ENCODE measurements around the gene SYNCRIP.
A peak's percentile ranks its signal among the peaks of the same experiment; 100 is the strongest.

The SYNCRIP gene
- long read RNA-seq, full-length matches to known transcripts: 83 of 411 reads
- long read RNA-seq, partial matches to known transcripts: 290 of 411 reads
- long read RNA-seq, other reads (novel, unspliced or antisense): 38 of 411 reads

GRCh38 chr6:85642774-85643536 lies at the start of gene SYNCRIP:
TSS of gene SYNCRIP (minus strand) at chr6:85642886. CDS start at chr6:85641439, 1,447 bp downstream.
- DNase-seq (ENCODE audit: low read depth in 1 of 2, low spot score in 1 of 2): peak; percentile 90 to 98
- Histone ChIP-seq H3K27me3 (ENCODE audit: insufficient read depth, poor library complexity, severe bottlenecking) (no peaks in the 10 kb centered on the region), H3K4me3 (replicated peaks; ENCODE audit: insufficient read depth, low read length) (peak within 1 kb of the TSS; percentile 66), H3K27ac (replicated peaks) (peak within 1 kb of the TSS; percentile 100)
- TF ChIP-seq POLR2AphosphoS5 (IDR thresholded peaks at IDR 0.05; ENCODE audit: low read depth) (peak; percentile 88), CTCF (IDR thresholded peaks at IDR 0.05; ENCODE audit: insufficient read depth, low read length) (no peak), SPI1 (IDR thresholded peaks at IDR 0.05; ENCODE audit: borderline replicate concordance, low read depth) (no peak; the same call in 1 of the 2 replicates), GABPA (IDR thresholded peaks at IDR 0.05; ENCODE audit: low read depth) (no peak), REST (IDR thresholded peaks at IDR 0.05; ENCODE audit: insufficient replicate concordance, low read depth) (no peak)

DNA sequence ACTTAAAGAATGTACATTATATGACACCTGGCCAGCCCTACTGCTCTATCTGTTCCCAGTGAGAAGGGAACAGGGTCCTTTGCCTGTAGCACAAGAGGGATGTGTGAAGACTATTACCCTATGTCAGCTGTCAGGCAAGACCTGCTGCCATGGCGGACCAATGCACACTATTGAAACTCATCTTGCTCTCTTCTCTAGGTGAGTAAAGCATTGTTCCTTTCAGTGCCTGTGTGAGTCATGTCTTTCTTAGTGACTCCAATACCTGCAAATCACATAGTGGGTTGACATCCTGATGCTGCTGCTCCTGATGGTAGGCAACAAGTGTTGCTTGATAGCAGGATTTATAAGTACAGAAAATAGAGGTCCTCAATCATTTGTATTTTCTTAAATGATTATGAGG lies 48.8 kb upstream of the SYNCRIP start:
- Histone ChIP-seq H3K4me3 (replicated peaks; ENCODE audit: insufficient read depth, low read length) (no peak overlapping the region), H3K27ac (replicated peaks) (no peak overlapping the region)
- no peak for TF ChIP-seq CTCF (IDR thresholded peaks at IDR 0.05; ENCODE audit: insufficient read depth, low read length)
- TF ChIP-seq REST (IDR thresholded peaks at IDR 0.05; ENCODE audit: insufficient replicate concordance, low read depth): no peak
- no peak for TF ChIP-seq SPI1 (IDR thresholded peaks at IDR 0.05; ENCODE audit: borderline replicate concordance, low read depth)

DNA sequence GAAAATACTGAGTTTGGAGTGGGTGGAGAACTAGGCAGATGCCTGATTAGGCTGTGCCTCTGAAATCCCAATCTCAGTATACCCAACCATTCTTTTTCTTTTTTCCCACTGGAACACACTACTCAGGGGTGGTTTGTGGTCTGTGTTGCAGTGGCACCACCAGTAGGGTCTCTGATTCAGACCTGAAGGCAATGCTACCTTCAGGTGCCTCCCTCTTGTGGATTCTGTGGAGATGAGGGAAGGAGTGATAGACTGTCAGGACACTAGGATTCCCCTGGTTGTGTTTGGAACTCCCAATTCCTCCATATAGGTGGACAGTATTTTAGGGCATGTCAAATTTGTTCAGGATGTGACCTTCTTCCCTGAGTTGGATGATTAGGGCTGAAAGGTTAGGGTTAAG lies 47.4 kb upstream of the SYNCRIP start:
- H3K27ac ChIP-seq (replicated peaks): no peak overlapping the region
- no peak overlapping the region for H3K4me3 ChIP-seq (replicated peaks; ENCODE audit: insufficient read depth, low read length)
- no peak for TF ChIP-seq REST (IDR thresholded peaks at IDR 0.05; ENCODE audit: insufficient replicate concordance, low read depth)
- TF ChIP-seq POLR2AphosphoS5 (IDR thresholded peaks at IDR 0.05; ENCODE audit: low read depth): no peak
- no peaks in the 10 kb centered on the region for H3K27me3 ChIP-seq (ENCODE audit: insufficient read depth, poor library complexity, severe bottlenecking)
- DNase-seq (ENCODE audit: low read depth in 1 of 2, low spot score in 1 of 2): no peak

More for the DNA sequence above, 48.8 kb upstream of the SYNCRIP start:
- no peaks in the 10 kb centered on the region for H3K27me3 ChIP-seq (ENCODE audit: insufficient read depth, poor library complexity, severe bottlenecking)
- no peak for DNase-seq (ENCODE audit: low read depth in 1 of 2, low spot score in 1 of 2)
